GM19397 (cell line): Measurements from ENCODE around the gene THAP5.

Experiments used
- ATAC-seq: cut with Tn5 transposase; IDR thresholded peaks from one replicate; pipeline ENCODE4 v1.9.1; 2021; ENCODE audit warnings: mild to moderate bottlenecking, moderate library complexity; ENCODE audit not compliant: unreplicated experiment

THAP5 gene, protein sequence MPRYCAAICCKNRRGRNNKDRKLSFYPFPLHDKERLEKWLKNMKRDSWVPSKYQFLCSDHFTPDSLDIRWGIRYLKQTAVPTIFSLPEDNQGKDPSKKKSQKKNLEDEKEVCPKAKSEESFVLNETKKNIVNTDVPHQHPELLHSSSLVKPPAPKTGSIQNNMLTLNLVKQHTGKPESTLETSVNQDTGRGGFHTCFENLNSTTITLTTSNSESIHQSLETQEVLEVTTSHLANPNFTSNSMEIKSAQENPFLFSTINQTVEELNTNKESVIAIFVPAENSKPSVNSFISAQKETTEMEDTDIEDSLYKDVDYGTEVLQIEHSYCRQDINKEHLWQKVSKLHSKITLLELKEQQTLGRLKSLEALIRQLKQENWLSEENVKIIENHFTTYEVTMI

DNA sequence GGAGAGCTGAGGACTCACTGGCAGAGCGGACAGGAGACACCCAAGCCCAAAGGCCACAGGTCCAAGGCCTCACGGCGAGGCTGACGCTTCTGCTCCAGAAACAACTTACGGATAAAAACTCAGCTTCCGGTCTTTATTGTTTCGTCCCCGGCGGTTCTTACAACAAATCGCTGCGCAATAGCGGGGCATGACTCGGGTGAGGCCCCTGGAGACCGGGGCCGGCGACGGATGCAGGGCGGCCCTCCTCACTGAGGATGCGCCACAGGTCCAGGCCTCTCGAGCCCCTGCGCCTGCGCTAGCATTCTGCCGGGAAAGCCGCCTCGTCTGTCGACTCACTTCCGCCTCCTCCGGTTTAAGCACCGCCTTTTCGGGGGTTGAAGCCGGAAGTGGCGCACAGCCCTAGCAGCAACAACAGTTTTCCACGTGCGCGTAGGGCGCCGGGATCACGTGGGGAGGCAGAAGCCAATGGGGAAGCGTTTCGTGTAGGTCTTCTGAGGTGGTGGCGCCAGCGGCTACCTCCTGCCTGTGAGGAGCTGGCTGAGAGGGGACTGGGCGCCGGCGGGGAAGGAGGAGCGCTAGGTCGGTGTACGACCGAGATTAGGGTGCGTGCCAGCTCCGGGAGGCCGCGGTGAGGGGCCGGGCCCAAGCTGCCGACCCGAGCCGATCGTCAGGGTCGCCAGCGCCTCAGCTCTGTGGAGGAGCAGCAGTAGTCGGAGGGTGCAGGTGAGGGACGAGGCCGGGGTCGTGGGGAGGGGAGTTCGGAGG lies at the start of gene THAP5, which contains the start of gene DNAJB9:
Gene THAP5 (minus strand): TSS at position 326 of the 765 bp plus-strand sequence. CDS start 137 bp downstream, at position 189.
Gene DNAJB9 (plus strand): TSS at position 494 of the 765 bp plus-strand sequence. CDS start 1,853 bp downstream, outside the sequence.
- ATAC-seq, result peak; percentile 95

DNA sequence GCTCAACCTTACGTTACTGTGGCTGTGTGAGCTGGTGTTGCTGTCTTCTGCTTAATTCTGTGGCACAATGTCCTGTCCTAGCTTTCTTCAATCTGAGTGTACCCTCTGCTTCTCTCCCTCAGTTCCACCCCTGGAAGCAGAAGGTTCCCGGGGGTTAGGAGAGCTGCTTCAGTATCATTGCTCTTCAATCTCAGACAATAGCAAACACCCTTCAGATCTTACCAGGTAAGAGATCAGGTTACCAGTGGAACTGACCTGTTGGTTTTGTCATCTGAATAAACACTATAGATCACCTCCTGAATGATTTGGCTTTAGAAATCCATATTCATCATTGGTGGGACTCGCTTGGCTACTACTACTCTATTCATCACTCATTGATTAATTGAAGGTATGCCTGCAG lies 48.5 kb upstream of the THAP5 start:
- no peak for ATAC-seq

DNA sequence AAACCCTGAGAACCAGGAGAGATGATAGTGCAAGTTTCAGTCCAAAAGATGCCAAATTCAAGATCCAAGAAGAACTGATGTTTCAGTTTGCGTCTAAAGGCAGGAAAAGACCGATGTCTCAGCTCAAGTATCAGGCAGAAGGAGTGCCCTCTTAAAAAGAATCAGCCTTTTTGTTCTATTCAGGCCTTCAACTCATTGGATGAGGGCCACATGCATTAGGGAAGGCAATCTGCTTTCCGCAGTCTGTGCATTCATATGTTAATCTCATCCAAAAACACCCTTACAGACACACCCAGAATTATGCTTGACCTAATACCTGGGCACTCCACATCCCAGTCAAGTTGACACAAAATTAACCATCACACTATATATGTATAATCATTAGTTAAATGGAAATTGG lies 45.4 kb upstream of the THAP5 start:
- no peak for ATAC-seq

DNA sequence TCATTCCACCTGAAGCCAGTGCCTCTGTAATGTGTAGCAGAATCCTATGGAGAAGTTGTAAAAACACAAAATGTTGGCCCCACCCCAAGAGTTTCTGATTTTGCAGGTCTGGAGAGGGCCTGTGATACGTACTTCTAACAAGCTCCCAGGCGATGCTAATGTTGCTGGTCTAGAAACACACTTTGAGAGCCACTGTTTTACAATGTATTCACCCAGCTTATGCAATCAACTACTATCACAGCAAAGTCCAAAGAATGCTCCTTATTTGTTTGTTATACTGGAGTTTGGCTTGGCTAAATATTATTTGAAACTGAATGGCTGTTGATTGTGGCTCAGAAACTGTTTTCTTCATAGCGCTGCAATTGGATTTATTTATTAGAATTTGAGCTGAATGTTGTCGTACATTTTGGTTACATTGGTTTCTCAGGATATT lies 44.5 kb upstream of the THAP5 start:
- ATAC-seq, result no peak

DNA sequence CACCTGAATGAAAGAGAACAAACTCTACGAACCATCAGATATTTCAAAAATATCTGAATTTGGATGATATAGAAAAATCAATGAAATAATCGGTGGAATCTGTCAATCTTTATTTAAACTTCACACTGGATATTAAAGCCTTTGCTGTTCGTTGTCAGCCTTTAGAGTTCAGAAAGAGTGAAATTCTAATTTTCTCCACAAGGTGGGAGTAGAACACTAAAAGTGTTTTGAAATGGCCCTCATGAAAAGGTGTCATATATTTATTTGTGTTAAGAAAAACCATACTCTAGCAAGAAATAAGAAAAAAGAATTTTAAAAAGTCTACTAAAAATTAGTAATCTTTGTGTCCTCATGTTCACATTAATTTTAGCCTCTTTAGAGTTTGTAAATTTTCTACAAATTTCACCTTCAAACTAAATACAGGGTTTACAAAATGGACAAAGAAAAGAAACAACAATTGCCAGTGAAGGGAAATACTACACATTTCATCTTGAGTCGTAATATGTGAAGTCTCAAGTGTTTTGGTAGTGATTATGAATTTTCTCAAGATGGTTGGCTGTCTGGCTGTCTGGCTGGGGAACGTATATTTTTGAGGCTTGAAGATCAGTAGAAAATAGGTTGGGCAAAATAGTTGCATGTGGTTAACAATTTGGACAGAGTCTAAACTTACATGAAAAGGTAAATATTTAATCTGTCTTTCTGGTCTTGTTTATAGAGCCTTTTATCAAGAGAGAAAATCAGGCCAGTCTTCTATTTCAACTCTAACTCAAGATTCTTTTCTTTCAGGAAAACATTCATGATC lies 43.8 kb upstream of the THAP5 start:
- ATAC-seq, result no peak

DNA sequence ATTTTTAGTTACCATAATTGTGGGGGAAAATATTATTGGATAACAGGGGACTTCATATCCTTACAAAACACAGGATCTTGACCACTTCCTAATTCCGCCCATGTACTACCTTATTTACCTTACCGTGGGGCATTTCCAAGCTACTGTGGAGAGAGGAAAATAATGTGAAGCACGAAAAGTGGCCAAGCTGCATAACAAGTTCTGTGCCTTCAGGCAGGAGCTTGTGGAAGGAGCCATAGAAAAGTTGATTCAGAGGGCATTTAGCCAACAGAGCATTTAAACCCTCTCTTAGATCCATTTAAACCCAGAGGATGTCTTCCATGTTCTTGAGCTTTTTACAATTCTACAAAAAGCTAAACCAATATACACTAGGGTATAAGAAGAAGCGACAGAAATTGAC lies 41.8 kb upstream of the THAP5 start:
- ATAC-seq, result no peak

DNA sequence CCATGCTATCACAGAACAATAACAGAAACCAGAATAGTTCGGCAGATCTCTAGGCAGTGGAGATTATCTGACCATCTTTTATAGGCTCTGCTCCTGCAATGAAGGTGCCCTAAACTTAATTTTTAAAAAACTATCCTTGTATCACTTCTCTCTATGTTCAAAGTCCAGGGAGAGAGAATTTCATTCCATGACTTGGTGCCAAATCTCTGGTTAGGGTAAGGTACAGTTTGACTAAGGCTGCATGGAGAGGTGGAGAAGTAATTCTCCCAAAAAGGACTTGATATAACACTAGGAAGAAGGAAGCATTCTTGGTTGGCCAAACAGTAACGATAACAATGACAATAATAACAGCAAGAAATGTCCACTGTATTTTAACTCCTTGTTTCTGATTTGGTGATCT lies 40.1 kb upstream of the THAP5 start:
- ATAC-seq, result no peak

DNA sequence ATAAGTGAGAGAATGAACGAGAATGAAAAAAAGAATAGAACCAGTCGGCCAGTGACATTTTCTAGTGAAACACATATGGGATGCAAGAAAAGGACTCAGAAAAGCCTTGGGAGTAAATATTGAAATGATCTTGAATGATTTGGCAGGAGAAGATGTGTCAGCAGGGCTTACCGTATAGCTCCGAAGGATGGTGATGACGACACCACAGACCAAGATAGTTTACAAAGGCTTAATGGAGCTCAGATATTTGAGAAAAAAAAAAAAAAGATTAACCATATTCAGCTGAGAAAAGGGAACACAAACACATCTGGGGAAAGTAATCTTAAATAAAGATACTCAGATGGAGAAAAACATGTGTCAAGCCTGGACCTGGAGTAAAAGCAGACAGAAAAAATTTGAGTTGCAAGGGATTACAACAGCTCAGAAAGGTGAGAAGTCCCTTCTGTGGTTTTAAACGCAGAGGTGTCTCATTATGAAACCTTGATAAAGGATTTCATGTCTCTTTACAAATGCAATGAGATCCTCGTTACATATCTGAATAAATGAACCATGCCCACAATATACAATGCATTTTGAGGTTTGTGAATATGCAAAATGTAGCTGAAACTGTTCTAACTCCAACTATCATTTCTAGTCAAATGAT lies 36.2 kb upstream of the THAP5 start:
- ATAC-seq, result no peak

DNA sequence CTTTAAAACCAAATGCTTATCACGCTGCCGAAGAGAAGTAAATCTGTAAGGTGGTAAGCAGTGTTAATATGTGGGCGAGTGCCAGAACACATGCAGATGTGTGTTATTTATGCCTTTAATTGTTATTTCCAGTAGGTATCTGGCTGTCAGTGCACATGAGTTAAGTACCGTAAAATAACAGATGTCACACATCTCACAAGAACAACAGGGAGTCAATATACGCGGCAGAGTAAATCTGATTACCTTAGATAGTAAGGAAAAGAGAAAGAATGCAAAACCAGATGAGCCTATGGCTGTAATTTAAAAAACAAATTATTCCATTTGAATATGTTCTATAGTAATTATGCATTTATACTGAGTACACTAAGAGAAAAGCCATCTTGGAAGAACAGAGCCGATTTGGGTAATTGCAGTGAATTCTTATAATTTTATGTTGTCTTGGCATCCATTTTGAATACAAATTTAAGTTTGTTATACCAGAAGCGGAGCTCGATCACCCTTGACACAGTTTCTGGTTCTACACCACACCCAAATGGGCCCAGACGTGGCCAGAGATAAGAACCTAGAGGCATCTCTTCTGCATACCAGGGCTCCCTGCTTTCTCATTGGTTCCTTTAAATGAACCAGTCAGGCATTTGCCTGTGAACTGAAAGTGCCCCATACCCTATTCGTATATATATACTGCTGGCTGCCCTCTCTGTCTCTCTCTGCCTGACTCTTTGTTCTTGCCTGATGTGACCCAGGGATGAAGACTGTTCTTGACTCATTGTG lies 35.0 kb upstream of the THAP5 start:
- no peak for ATAC-seq

DNA sequence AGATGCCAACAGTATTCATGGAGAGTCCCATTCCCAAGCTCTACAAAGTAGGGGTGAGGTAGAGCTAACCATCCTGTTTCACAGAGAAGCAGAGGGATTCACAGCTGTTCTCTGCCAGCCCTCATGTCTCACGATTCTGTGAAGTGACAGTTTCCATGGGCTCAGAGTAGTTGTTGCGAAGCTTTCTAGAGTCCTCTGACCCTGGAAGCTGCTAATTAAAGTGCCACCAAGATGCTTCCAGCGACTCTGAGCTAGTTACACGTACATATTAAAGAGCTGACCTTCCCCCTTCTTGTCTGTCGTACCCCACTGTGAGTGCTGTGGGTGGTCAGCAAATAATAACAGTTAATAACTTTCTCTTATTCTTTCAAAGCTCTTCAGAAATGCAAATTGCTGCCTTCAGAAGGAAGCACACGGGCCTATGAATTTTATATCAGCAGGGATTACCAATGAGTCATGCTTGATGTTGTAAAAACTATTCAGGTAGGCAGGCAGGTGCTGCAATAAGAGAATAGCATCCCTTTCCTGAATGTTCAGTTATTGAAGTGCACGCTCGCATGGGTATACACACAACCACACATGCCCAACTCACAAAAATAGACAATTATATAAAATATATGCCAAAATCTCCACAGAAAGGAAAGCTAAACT lies 34.3 kb upstream of the THAP5 start:
- ATAC-seq, result no peak

DNA sequence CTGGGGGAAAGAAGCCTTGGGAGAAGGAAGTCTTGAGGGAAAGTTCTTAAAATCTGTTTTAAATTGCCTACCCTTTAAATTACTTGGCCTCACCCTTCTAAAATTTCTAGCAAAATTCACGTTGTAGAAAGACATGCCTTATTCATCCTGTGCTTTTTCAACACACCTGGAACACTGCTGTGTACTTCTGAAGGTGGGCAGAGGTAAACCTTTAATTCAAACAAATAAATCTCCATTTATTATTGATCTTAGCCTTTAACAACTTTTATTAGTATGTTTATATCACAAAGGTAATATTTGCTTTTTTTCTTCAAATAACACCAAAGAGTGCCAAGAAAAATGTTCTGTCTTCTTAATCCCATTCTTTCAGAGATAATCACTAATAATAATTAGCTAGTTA lies 30.9 kb upstream of the THAP5 start:
- no peak for ATAC-seq

DNA sequence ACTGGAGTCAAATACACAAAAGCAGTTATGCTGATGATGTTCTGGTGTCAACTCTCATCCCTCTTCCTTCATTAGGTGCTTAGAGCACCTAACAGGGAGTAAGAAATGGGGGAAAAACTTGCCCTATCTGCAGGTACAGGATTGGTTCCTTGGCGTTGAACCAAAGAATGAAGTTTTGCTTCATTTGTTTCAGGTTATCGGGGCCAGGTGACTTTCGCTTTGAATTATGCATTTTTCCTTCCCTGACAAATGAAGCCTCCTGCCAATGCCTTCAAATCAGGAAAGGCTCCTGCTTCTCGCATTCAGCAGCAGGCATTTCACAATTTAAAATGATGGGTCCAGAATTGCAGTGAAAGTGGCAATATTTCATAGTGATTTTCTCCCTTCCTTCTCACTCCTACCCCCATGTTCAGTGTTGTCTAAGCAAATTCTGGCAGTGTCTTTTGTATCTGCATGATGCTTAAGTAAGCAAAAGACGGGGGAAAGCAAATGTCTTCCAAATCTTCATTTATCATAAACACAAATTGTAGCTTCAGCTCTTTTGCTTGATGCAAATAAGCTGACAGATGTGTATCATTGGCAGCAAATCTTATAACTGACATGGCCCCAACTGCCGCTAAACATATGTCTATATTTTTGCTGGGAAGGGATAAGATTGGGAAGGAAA lies 29.5 kb upstream of the THAP5 start:
- no peak for ATAC-seq

DNA sequence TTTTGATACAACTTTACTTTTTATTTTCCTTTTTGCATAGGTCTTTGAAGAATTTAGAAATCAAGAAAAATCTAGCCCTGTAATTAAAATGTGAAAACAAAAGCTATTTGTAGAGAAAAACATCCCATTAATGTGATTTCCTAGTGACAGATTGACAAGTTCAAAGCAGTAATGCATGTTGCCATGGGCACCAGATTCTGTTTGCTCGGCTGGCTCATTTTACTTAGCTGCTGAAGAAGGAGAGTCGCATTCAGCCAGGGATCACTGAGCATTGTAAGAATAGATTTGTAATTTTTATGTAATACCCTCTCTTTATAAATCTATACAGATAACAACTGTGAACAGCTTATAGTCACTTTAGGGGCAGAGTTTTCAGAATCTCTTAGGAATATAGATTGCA lies 28.6 kb upstream of the THAP5 start:
- no peak for ATAC-seq

DNA sequence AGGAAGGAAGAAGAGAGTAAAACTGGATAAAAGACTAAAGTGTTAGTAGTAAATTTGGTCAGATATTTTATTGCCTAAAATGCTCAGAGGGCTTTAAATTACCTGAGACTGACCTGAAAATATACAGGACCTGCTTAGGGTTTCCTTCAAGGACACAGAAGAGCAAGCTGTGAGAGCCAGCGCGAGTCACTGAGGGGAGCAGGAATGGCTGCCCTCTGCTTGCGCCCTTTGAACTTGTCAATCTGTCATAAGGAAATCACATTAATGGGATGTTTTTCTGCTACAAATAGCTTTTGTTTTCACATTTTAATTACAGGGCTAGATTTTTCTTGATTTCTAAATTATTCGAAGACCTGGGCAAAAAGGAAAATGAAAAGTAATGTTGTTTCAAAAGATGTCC lies 27.1 kb upstream of the THAP5 start:
- no peak for ATAC-seq

DNA sequence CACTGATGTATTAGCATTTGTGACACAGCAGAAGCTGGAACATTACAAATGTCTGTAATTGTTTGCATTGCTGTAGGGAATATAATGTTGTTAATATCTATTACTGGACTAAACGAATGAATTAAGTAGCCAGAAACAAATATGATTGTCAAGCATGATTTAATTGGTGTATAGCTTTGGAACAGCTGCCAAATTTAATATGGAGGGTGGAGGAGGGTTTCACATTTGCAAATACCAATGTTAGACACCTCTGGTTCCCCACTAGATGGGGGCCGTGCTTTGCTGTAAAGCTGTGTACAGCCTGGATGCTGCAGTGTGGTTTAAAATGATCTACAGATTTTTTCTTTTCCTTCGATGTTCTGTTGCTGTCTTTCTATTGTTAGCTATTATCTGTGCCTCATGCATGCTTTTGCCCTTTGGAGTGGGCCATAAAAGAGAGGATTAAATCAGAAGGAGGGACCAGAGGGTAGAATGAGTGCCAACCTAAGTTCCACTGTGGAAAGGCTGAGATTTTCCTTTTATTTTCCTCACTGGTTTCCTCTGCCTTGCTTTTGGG lies 23.2 kb upstream of the THAP5 start:
- ATAC-seq, result no peak

DNA sequence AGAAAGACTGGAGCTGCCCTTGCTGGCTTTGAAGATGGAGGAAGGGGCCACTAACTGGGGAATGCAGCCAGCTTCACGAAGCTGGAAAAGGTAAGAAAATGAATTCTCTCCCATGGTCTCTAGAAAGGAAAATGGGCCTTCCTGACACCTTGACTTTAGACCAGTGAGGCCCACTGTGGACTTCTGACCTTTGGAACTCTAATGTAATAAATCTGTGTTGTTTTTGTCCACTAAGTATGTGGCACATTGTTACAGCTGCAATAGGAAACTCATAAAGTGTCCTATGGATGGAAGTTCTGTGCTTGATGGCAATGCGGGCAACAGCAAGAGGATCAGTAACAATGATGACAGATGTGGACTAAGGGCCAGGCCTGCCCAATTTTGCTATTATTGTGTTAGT lies 21.1 kb upstream of the THAP5 start:
- no peak for ATAC-seq

DNA sequence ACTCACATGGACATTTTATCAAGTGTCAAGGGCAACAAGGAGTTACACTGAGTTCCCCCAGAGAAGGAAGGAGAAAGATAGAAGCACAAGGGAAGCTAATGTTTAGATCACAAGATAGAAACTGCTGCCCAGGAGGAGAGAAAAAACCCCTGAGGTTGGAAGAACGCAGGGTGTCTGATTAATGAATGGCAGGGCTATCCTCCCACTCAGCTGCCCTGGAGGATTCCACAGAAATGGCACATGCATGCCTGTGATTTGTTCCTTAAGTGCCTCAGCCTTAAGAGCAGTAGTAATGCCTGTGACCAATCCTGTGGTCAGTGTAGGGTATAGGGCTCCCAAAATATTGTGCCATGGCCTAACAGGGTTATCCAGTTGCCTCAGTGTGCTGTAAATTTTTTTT lies 20.4 kb upstream of the THAP5 start:
- no peak for ATAC-seq

DNA sequence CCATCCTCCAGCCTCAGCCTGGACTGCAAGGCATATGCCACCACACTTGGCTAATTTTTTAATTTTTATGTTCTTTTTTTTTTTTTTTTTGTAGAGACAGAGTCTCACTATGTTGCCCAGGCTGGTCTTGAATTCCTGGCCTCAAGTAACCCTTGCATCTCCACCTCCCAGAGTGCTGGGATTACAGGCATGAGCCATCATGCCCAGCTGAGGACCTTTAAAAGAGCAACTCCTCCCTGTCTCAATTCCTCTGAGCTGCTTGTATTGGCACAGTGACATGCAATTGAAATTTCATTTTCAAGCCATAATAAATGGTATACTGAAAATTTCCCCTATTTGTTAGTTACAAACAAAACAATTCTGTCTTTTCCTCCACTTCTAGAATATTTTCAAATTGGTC lies 19.7 kb upstream of the THAP5 start:
- ATAC-seq, result no peak

DNA sequence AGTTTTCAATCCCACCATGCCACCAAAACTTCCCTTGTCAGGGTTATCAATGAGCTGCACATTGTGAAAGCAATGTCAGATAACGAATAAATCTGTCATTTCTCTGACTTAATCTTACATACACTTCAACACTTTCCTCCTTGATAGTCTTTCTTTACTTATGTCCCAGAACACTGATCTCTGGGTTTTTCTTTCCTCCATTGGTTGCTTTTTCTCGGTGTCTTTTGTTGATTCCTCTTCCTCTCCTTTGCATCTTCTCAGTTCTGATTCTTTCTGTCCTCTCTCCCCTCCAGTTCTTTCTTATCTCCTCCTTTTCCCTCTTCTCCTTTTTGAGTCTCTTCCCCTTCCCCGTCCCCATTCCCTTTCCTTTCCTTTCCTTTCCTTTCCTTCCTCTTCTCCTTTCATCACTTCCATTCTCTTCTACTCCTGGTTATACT lies 16.8 kb upstream of the THAP5 start:
- no peak for ATAC-seq
